GM11168 (cell line): ENCODE data around the gene CYP27A1.

ENCODE experiments used
- in situ Hi-C: fragments of 300-500 bp; cut with MboI; formaldehyde crosslinking; loops from one replicate; pipeline ENCODE4 v1.12.0; 2022; ENCODE audit warnings: low sequenced_read_pairs; ENCODE audit not compliant: unreplicated experiment

The CYP27A1 gene

DNA sequence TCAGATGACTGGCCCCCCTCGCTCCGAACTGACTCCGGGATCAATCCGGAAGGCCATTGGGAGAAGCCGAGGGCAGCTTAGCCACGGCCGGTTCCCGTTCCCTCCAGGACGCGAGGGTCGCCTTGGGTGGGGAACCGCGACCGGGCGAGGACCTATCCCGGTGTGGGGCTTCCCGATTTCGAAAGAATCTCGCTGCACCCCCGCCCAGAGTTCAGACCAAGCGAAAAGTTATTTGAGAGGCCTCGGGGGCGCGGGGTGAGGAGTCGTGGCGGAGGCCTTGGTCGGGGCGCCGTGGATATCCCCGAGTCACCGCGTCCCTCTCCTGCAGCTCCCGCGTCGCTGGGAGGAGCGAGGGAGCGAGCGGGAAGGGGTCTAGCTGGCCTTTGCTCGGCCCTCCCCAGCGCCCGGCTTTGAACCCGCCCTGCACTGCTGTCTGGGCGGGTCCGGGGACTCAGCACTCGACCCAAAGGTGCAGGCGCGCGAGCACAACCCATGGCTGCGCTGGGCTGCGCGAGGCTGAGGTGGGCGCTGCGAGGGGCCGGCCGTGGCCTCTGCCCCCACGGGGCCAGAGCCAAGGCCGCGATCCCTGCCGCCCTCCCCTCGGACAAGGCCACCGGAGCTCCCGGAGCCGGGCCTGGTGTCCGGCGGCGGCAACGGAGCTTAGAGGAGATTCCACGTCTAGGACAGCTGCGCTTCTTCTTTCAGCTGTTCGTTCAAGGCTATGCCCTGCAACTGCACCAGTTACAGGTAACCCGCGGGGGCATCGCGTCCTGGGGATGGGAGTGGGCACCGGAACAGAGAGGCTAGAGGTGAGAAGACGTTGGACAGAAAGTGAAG is at the start of gene CYP27A1:
CYP27A1 (plus strand) TSS at position 457 of the 837 bp plus-strand sequence; CDS start at position 493, 36 bp downstream.
- in situ Hi-C loops: no loop called here

DNA sequence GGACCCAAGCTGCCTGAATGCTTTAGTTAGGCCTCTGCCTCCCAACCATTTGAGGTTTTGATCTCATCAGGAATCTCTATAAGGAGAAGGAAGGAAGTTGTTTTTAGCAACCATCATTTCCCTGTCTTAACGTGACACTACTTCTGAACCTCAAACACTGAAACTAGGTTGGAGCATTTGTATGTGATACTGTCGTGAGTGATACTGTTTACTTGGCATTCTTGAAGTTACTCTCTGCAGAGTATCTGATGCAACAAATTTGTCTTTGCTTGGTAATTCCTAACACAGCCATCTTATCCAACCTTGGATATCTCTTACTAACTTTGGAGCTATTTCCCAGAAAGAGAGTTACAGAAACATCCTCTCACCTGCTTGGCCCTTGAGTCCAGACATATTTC is 49.2 kb upstream of the CYP27A1 start:
- in situ Hi-C loops: no loop called here

DNA sequence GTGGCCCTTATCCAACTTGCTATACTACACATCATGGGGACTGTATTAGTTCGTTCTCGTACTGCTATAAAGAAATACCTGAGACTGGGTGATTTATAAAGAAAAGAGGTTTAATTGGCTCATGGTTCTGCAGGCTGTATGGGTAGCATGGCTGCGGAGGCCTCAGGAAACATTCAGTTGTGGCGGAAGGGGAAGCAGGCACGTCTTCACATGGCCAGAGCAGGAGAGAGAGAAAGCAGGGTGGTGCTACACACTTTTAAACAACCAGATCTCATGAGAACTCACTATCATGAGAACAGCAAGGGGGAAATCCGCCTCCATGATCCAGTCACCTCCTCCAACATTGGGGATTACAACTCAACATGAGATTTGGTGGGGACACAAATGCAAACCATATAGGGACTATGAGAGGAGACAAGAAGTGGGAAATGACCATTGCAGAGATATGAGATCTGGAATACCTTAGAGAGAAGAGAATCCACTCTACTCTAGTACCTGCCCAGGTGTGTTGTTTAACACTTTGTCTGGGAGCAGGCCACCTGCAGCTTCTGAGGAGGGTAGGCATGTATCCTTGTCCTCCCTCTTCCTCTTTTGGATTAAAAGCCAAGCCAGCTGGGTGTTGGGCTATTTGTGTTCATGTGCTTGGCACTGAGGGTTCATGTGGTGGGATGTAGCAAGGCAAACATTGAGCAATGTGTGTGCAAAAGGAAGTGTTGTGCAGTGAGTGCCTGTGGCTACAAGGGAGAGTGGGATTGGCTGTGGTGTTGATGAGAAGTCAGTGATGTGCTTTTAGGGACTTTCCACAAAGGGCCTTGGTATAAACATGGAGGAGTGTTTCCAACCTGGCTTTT is 48.6 kb upstream of the CYP27A1 start:
- in situ Hi-C loops: no loop called here

DNA sequence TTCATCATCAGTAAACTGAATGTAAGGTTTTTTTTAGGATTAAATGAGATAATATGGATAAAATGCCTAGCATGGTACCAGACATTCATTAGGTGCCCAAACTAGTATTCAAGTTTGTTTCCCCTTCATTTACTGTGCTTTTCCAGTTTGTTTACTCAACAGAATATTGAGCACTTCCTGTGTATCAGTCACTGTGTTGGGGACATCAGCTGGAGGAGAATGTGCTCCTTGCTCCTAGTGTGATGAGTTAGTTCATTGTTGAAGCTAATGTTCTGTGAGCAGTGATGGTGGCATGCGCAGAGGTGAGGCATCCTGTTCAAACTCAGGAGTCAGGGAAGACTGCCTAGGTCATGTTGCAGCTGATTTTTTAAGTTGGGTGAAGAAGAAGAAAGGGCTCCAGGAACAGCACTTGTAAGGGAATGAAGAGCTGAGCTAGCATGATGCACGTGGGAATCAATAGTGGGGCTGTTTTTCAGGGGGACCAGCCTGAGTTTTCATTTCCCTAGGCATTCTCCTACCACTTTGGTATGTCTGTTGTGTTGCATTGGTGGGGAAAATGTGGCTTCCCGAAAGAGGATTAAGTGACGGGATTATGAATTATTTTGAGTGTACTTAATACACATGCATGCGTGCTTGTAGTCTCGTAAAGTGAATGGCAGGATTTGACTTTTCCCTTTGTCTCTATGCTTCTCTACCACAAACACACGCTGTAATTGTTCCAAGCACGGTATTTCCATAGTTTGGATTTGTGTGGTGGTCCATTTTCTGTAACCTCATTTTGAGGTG is 47.6 kb upstream of the CYP27A1 start:
- in situ Hi-C loops: no loop called here

DNA sequence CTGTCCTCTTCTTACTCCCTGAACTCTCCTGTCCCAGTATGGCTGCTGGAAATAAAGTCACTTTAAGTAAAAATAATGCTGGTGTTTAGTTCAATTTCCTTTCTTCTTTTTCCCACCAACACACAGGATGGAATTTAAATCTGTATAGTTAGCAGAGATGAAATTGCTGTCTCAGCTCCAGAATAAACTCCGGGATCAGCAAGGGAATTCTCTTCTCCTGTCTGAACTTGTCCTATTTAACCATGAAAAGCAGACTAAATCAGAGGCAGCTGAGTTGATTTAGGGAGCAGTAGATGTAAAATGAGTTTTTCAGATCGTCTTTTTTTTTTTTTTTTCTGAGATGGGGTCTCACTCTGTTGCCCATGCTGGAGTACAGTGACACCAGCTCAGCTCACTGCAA is 45.4 kb upstream of the CYP27A1 start:
- in situ Hi-C loops: no loop called here

DNA sequence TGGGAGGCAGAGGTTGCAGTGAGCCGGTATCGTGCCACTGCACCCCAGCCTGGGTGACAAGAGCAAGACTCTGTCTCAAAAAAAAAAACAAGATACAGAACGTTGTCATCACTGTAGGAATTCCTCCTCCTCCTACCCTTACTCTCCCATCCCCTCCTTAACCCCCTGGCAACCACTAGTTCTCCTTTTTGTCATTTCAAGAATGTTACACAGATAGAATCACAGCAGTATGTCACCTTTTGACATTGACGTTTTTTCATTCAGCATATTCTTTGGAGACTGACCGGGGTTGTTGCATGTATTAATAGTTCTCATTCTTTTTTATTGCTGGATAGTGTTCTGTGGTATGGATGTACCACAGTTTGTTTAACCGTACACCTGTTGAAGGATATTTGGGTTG is 38.9 kb upstream of the CYP27A1 start:
- in situ Hi-C loops: no loop called here

DNA sequence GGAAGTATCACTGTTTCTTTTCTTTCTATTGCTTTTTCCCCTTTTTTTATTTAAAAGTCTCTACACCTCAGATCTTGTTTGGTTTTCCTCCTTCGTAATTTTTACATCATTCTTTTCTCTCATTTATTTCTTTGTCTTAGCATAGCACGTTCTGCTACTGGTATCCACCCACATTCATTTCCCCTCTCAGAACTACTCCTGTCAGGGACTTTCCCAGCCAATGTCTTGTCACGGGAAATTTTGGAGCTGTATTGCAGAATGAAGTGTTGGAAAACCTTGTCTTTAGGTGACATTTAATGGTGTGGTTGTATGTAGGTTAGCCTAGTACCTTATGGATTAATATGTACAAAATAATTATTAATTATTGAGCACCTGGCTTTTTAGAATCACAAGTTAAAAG is 37.3 kb upstream of the CYP27A1 start:
- in situ Hi-C loops: no loop called here

DNA sequence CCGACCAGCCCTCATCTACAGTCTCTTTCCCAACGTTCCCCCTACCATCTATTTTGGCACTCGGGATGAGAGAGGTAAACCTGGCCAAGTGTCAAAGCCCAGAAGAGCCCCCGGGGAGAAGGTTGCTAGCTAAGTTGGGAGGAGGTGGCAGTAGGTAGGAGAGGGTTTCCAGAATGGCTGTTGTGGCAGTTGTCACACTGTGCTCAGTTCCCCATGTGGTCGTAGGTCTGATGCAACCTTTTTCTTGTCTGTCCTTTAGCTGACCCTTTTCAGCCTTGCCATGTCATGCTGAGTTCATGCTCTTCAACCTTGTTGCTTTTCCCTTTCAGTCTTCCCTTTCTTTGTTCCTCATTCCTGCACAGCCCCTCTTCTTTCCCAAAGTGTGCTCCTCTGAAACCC is 36.8 kb upstream of the CYP27A1 start:
- in situ Hi-C loops: no loop called here

DNA sequence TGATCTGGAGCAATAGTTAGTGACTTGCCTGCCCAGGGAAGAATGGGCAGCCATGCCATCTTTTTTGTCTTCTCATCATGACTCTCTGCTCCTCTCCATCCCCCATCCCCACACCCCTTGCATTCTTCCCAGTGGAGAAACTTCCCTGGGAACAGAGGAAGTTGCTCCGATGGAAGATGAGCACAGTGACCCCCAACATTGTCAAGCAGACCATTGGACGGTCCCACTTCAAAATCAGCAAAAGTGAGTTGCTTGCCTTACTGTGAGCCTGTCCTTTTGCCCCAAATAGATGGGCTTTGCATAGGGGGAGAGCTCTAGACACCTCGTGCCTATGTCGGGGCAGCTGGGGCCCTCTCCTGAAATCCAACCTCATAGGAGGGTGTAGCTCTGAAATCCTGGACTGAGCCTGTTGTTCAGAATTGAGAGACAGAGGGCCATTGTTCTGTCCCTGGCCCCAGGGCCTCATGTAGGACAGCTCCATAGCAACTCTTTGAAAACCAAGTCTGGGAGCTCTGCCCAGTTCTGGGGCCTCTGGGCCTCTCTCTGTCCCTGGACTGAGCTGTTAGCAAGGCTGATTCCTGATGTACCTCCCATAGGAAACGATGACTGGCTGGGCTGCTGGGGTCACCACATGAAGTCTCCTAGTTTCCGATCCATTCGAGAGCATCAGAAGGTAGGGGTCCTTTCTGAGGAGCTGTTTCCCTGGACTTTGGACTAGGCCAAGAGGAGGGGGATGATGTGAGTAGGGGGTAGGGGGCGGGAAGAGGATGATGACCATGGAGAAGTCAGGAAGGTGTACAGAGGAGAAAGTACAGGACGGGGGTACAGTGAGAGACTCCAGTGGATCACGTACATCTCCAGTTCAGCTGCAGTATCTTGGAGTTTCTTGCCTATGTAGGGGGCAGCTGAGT is 36.1 kb upstream of the CYP27A1 start:
- in situ Hi-C loops: no loop called here

DNA sequence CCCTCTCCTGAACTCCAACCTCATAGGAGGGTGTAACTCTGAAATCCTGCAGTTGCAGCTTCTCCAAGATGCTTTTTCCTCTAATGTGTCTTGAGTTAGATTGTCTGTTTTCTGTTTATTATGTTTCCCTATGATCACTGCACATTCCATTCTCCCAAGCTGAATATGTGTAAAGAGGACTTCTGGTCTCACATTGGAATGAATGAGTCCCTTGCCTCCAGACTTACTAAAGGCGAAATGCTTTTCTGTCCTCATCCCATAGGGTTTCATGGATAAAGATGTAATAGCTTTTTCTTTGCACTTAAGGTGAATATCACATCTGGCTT is 35.5 kb upstream of the CYP27A1 start:
- in situ Hi-C loops: no loop called here

DNA sequence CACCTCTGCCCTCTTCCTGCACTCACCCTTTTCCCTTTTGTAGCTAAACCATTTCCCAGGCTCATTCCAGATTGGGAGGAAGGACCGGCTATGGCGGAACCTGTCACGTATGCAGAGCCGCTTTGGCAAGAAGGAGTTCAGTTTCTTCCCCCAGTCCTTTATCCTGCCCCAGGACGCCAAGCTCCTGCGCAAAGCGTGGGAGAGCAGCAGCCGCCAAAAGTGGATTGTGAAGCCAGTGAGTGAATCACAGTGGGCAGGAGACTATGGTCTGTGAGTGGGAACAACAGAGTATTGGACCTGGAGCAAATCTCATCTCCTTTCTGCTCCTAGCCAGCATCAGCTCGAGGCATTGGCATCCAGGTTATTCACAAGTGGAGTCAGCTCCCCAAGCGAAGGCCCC is 35.0 kb upstream of the CYP27A1 start:
- in situ Hi-C loops: no loop called here

DNA sequence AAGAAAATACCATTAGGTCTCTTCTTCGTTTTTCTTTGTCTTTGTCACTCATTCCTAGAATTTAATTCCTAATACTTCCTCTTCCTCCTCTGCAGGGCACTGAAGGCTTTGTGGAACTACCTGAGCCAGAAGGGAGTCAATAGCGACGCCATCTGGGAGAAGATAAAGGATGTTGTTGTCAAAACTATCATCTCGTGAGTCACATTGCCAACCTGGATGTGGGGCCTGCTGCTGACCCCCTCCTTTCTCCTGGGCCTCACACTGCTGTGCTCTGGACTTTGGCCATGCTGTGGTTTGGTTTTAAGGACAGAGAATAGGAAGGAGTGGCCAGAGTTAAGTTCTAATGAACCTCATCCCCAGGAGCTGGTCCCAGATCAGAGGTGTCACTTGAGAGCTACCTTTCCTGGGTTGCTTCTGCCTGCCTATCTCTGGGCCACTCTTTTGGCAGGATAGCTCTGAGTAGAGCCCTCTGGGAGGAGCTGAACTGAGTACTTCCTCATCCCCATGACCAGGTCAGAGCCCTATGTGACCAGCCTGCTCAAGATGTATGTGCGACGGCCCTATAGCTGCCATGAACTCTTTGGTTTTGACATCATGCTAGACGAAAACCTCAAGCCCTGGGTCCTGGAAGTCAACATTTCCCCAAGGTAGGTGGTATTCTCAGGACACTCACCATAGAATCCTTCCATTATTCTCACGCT is 33.1 kb upstream of the CYP27A1 start:
- in situ Hi-C loops: no loop called here

DNA sequence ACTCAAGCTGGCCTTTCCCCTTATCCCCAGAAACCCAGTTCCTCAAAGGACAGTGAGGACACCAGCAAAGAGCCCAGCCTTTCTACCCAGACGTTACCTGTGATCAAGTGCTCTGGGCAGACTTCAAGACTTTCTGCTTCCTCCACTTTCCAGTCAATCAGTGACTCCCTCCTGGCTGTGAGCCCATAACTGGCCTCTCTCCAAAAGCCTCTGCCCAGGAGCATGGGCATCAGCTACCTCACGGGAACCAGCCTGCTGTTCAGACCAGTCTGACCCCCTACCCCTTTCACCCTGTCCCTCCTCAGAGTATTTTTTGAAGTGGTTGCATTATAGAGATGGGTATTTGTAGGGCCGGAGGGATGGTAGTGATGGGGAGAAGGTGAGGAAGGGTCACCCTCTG is 27.7 kb upstream of the CYP27A1 start:
- in situ Hi-C loops: no loop called here

DNA sequence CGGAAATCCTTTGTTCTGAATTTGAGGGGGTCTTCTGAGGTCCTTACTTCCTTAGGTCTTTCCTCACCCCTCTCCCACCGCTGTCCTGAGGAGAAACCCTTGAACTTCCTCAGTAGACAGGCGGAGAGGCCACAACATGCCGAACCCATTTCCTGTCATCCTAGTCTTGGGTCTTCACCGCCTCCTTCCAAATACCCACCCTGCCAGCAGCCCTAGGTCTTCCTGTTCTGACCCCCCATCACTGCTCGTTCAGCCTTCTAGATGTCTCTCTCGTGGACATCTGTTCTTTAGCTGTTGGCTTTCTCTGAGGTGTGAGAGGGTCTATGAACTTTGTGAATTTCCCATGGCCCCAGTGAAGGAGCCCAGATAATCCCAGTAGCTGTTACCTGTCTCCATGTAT is 27.2 kb upstream of the CYP27A1 start:
- in situ Hi-C loops: no loop called here

DNA sequence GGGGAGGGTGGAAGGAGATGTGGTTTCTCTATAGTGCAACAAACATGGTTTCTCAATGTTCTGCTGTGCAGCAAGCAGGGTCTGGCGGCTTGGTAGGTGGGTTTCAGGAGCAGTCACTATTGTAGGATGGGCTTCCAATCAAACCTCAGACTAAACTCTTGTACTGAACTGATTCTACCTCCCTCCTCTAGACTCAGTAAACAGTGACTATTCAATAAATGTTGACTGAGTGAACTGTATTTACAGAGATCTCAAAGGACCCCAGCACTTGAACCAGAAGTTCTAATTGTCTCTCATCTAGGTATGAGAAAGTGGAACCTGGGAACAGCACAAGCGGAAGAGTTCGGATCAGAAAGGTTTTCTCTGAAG is 26.8 kb upstream of the CYP27A1 start:
- in situ Hi-C loops: no loop called here

DNA sequence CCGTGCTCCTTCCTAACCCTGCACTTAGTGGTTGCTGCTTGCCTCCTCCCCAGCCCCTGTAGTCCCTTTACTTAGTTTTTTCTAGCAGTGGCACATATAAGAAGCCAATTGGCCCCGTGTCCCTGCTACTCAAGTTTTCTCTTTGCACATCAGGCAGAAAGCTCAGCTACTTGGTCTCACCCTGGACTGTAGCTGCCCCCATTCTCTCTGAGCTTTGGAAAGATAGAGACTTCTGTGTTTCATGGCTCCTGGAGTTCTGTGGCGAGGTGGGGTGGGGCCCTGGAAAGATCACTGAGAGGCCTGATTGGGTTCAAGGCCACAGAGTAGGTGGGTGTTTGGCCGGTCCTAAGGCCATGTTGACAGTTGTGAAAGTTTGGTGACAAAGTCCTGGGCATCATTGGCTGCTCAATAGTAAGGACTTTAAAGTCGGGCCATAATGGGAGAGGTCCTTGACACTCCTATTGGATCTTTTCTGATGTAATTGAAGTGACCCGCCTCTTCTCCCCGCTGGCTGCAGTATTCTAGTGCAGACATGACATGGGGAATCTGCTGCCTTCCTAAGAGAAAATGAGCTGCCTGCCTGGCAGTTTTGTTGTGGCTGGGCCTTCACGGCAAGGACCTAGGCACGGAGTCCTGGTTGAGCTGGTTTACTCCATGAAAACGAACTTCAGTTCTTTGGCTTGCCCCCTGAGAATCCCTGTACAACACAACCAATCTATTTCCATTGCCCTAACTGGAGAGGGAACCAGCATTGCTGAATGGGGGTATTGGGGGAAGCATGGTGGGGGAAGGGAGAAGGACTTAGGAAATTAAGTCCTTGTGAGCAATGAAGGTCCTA is 26.2 kb upstream of the CYP27A1 start:
- in situ Hi-C loops: no loop called here

DNA sequence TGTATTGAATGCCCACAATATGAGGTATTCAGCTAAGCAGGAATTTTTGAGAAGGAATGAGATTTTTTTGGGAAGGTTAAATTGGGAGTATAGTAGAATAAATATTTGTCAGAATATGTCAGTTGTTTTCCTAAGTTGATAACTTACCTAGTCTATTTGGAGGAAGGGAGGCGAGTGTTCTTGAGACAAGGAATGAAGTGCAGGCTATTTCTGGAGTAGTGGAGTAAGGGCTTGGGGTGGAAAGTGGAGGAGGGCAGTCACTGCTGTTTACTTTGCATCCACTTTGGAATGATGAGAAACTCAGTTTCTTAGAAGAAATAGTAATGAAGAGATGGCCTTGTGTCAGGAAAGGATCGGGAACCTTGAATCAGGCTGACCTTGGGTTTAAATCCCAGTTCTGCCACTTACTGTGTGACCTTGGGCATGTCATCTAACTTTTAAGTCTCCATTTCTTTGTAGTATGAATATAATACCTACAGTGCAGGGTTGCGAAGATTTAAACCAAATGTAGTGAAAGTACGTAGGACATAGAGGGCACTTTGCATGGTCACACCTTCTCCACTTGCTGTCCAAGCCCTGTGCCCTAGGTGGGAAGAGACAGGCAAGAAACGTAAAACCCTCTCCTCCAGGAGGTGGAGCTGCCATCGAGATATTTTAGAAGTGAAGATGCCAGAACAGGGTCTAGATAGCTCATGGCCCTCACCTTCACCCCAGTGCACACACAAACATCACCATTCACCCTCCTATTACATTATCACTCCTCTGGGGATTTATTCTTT is 25.2 kb upstream of the CYP27A1 start:
- in situ Hi-C loops: no loop called here

DNA sequence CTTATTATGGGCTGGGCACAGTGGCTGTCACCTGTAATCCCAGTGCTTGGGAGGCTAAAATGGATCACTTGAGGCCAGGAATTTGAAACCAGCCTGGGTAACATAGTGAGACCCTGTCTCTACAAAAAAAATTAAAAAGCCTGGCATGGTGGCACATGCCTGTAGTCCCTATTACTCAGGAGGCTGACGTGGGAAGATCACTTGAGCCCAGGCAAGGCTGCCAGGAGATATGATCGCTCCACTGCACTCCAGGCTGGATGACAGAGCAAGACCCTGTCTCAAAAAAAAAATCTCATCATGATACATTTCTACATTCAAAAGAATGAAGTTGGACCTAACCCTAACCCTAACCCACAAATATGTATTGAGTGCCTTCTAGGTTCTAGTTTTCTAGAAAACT is 20.2 kb upstream of the CYP27A1 start:
- in situ Hi-C loops: no loop called here
